ENCODE results near the gene ZNF654.
"Not testable (repeated sequence)": the region's sequence is repeated elsewhere in the genome, so short reads cannot be mapped to it uniquely, and the experiment has no call there.

ZNF654 gene

GRCh38 chr3:88058581-88059379 is at the start of gene ZNF654, which contains the start of gene CGGBP1:
ZNF654 (plus strand) TSS chr3:88059255; CDS start chr3:88059320, 65 bp downstream.
CGGBP1 (minus strand) TSS chr3:88059005; CDS start chr3:88055976, 3,029 bp downstream.
- peak; percentile 97 for DNase-seq

GRCh38 chr3:88010810-88011209 is 48.2 kb upstream of the ZNF654 start:
- DNase-seq: no peak

- no peak for DNase-seq
Observed at GRCh38 chr3:88013592-88013991, 45.5 kb upstream of the ZNF654 start.

GRCh38 chr3:88015656-88016055 is 43.4 kb upstream of the ZNF654 start:
- not testable (repeated sequence) for DNase-seq

- peak; percentile 38 for DNase-seq
Observed at GRCh38 chr3:88019024-88019423, 40.0 kb upstream of the ZNF654 start.

GRCh38 chr3:88025001-88025552 is 34.0 kb upstream of the ZNF654 start:
- DNase-seq: no peak

- no peak for DNase-seq
Observed at GRCh38 chr3:88028876-88029275, 30.2 kb upstream of the ZNF654 start.

- no peak for DNase-seq
Observed at GRCh38 chr3:88030210-88030609, 28.8 kb upstream of the ZNF654 start.

GRCh38 chr3:88031642-88032077 is 27.4 kb upstream of the ZNF654 start:
- peak; percentile 23 for DNase-seq

- no peak for DNase-seq
Observed at GRCh38 chr3:88032245-88032644, 26.8 kb upstream of the ZNF654 start.

- DNase-seq: no peak
Observed at GRCh38 chr3:88033079-88033478, 26.0 kb upstream of the ZNF654 start.

- no peak for DNase-seq
Observed at GRCh38 chr3:88033808-88034207, 25.2 kb upstream of the ZNF654 start.

- no peak for DNase-seq
Observed at GRCh38 chr3:88034491-88035275, 24.4 kb upstream of the ZNF654 start.

GRCh38 chr3:88036221-88036620 is 22.8 kb upstream of the ZNF654 start:
- DNase-seq: no peak

GRCh38 chr3:88038566-88038965 is 20.5 kb upstream of the ZNF654 start:
- no peak for DNase-seq

- DNase-seq: no peak
Observed at GRCh38 chr3:88040529-88040928, 18.5 kb upstream of the ZNF654 start.

GRCh38 chr3:88041005-88041404 is 18.1 kb upstream of the ZNF654 start:
- no peak for DNase-seq

- no peak for DNase-seq
Observed at GRCh38 chr3:88044411-88044810, 14.6 kb upstream of the ZNF654 start.

GRCh38 chr3:88046766-88047165 is 12.3 kb upstream of the ZNF654 start:
- DNase-seq: no peak

- no peak for DNase-seq
Observed at GRCh38 chr3:88057630-88058305, 1.3 kb upstream of the ZNF654 start.

GRCh38 chr3:88058306-88058580 is 812 bp upstream of the ZNF654 start:
- no peak for DNase-seq

- DNase-seq: no peak
Observed at GRCh38 chr3:88059380-88060170, 520 bp downstream of the ZNF654 start.

Measured in NCI-H2107 (cell line).